GM12878 (cell line): Measurements from ENCODE around the gene KLHL25. TPM values are rescaled to one million over a fixed set of nuclear protein-coding genes. Genes with fewer than 3 reads are reported as not detected.

Experiments used
- ATAC-seq: fragments of 200-7000 bp; cut with Tn5 transposase; 3 replicates; pipeline ENCODE4 v1.9.1; 2020; ENCODE audit warnings: mild to moderate bottlenecking, moderate library complexity
- BruUV-seq: library from RNA; stranded (reverse); fragments of 400-500 nt; replicated peaks from 2 replicates; lab custom pipeline; 2021; lab: Mats Ljungman, UMichigan
- CTCF ChIA-PET: fragments of 300-600 bp; sonication (Branson Sonifier 250); formaldehyde crosslinking; extraction: SDS; loops from one replicate; lab custom pipeline; 2021; ENCODE audit warnings: inconsistent platforms; lab: Yijun Ruan, JAX
- POLR2A ChIA-PET: fragments of 350-600 bp; formaldehyde crosslinking; extraction: SDS; loops from one replicate; lab custom pipeline; 2021; ENCODE audit warnings: inconsistent platforms; lab: Charles Lee
- RAD21 ChIA-PET: fragments of 300-600 bp; sonication (Branson Sonifier 250); formaldehyde crosslinking; loops from one replicate; lab custom pipeline; 2023; ENCODE audit warnings: antibody characterized with exemption; ENCODE audit not compliant: unreplicated experiment; lab: Charles Lee
- SMC1A ChIA-PET: fragments of 300-600 bp; sonication (Branson Sonifier 250); formaldehyde crosslinking; loops from one replicate; lab custom pipeline; 2023; ENCODE audit not compliant: unreplicated experiment, uncharacterized antibody; lab: Charles Lee
- DNase-seq: peaks from one replicate; pipeline ENCODE4 v3.0.0-alpha.2; 2011; ENCODE audit warnings: low read depth, low spot score
- FAIRE-seq: peaks from 3 replicates; lab custom pipeline; 2011; peaks lifted over from hg19 to GRCh38; lab: Jason Lieb, UNC
- H2AFZ ChIP-seq: 2 replicates; pipeline ENCODE4 v1.6.0; 2011; ENCODE audit warnings: low read depth, low read length, control low read depth; ENCODE audit not compliant: control insufficient read depth
- H3K27ac ChIP-seq: 2 replicates; pipeline ENCODE4 v1.5.1; 2011; ENCODE audit warnings: control low read depth; ENCODE audit not compliant: control insufficient read depth, insufficient read depth
- H3K27me3 ChIP-seq, 2 experiments: replicated peaks in 1 of 2; 2 replicates each; pipeline versions ENCODE4 v1.6.0 to v1.6.1; 2011; ENCODE audit warnings: low read length in 1 of 2; ENCODE audit not compliant: control insufficient read depth in 2 of 2, insufficient read depth in 2 of 2
- H3K36me3 ChIP-seq, 2 experiments: 2 replicates each; pipeline ENCODE4 v1.5.1; 2011; ENCODE audit warnings: low read length in 1 of 2; ENCODE audit not compliant: control insufficient read depth in 2 of 2, insufficient read depth in 2 of 2
- H3K4me1 ChIP-seq: 2 replicates; pipeline ENCODE4 v1.6.1; 2011; ENCODE audit warnings: mild to moderate bottlenecking, low read length, moderate library complexity, mixed read lengths; ENCODE audit not compliant: control insufficient read depth, insufficient read depth
- H3K4me2 ChIP-seq: 2 replicates; pipeline ENCODE4 v1.6.0; 2011; ENCODE audit warnings: control low read depth; ENCODE audit not compliant: control insufficient read depth, insufficient read depth
- H3K4me3 ChIP-seq: fragments of 200-600 bp; sonication (generic); 2 replicates; pipeline ENCODE4 v1.5.1; 2016
- H3K79me2 ChIP-seq: 2 replicates; pipeline ENCODE4 v1.6.0; 2011; ENCODE audit warnings: low read length; ENCODE audit not compliant: control insufficient read depth, insufficient read depth
- H3K9ac ChIP-seq: 2 replicates; pipeline ENCODE4 v1.8.0; 2011; ENCODE audit warnings: low read length, control low read depth, mixed read lengths; ENCODE audit not compliant: control insufficient read depth, insufficient read depth
- H3K9me3 ChIP-seq: replicated peaks from 3 replicates; pipeline ENCODE4 v1.5.1; 2011; ENCODE audit warnings: mild to moderate bottlenecking, low read length; ENCODE audit not compliant: control insufficient read depth, insufficient read depth
- H4K20me1 ChIP-seq: 2 replicates; pipeline ENCODE4 v1.6.0; 2011; ENCODE audit not compliant: control insufficient read depth, insufficient read depth
- BCLAF1 ChIP-seq: fragments of 450-650 bp; IDR thresholded peaks from 2 replicates; pipeline ENCODE4 v1.6.1; 2017; ENCODE audit warnings: antibody characterized with exemption, mild to moderate bottlenecking, moderate library complexity
- CHD1 ChIP-seq: IDR thresholded peaks from 2 replicates; pipeline ENCODE4 v1.6.1; 2012; ENCODE audit warnings: low read depth, low read length, improper control_type of control experiment
- CREM ChIP-seq: IDR thresholded peaks from 2 replicates; pipeline ENCODE4 v1.6.1; 2014; ENCODE audit warnings: antibody characterized with exemption, low read depth
- EGR1 ChIP-seq, 2 experiments: IDR thresholded peaks; 1 replicate in 1 of 2; 2 replicates in 1 of 2; pipeline ENCODE4 v1.6.1; 2011 to 2012; ENCODE audit warnings: low read depth in 2 of 2, low read length in 2 of 2, borderline replicate concordance in 1 of 2, mild to moderate bottlenecking in 1 of 2, moderate library complexity in 1 of 2
- ESRRA ChIP-seq: IDR thresholded peaks from 2 replicates; pipeline ENCODE4 v1.6.1; 2012; ENCODE audit warnings: mild to moderate bottlenecking, low read length, improper control_type of control experiment
- GABPA ChIP-seq: IDR thresholded peaks from 2 replicates; pipeline ENCODE4 v1.6.1; 2014; ENCODE audit warnings: antibody characterized with exemption, low read depth, mild to moderate bottlenecking, inconsistent platforms
- SMARCA5 ChIP-seq: fragments of 450-650 bp; IDR thresholded peaks from 2 replicates; pipeline ENCODE4 v1.6.1; 2017; ENCODE audit warnings: mild to moderate bottlenecking
- SMC3 ChIP-seq: IDR thresholded peaks from 2 replicates; pipeline ENCODE4 v1.6.1; 2011; ENCODE audit warnings: low read length, improper control_type of control experiment, borderline replicate concordance
- SPI1 ChIP-seq: IDR thresholded peaks from 2 replicates; pipeline ENCODE4 v1.6.1; 2011; ENCODE audit warnings: low read depth, mild to moderate bottlenecking, low read length, moderate library complexity, borderline replicate concordance; ENCODE audit not compliant: insufficient read depth
- ZBTB11 ChIP-seq: fragments of 450-650 bp; formaldehyde crosslinking; IDR thresholded peaks from 2 replicates; pipeline ENCODE4 v1.5.0; 2022; ENCODE audit warnings: mild to moderate bottlenecking, missing genetic modification characterization
- ZNF622 ChIP-seq: fragments of 450-650 bp; IDR thresholded peaks from 2 replicates; pipeline ENCODE4 v1.6.1; 2017; ENCODE audit warnings: mild to moderate bottlenecking, inconsistent platforms
- WGBS: methylation state at CpG from one replicate; pipeline ENCODE4 v1.1.6; 2016; ENCODE audit warnings: low lambda C conversion rate; ENCODE audit not compliant: insufficient replicate concordance, insufficient coverage; ENCODE audit errors: missing lambda C conversion rate; 5-methylcytosine and 5-hydroxymethylcytosine counted together
- in situ Hi-C: fragments of 300-500 bp; cut with MboI; formaldehyde crosslinking; loops from 9 replicates; pipeline ENCODE4 v1.14.3; 2018; ENCODE audit warnings: mixed read lengths
- intact Hi-C: fragments of 100-400 bp; cut with micrococcal nuclease; formaldehyde crosslinking; loops from one replicate; pipeline ENCODE4 v1.14.2; 2022; ENCODE audit not compliant: unreplicated experiment
- polyA plus RNA-seq, 11 experiments: library from polyadenylated mRNA; depleted of rRNA in 4 of 11; unstranded in 6 of 11; stranded (reverse) in 5 of 11; fragments of >200 nt; fragmentation: Nextera tagmentation in 4 of 11; fragmentation: Illumina TruSeq in 1 of 11; extraction: Ambion mirVana in 4 of 11; extraction: Trizol in 1 of 11; gene quantifications; 1 replicate in 1 of 11; 2 replicates in 10 of 11; pipeline versions ENCODE4 v1.2.1 to v1.2.3, GENCODE V29; 2011 to 2016; ENCODE audit warnings: inconsistent platforms in 2 of 11, missing spikeins in 2 of 11, low read depth in 1 of 11
- total RNA-seq, 4 experiments: library from RNA; depleted of rRNA in 3 of 4; stranded (reverse); fragments of >200 nt in 3 of 4; fragmentation: Illumina TruSeq in 1 of 4; extraction: Trizol in 1 of 4; gene quantifications; 2 replicates each; pipeline versions ENCODE4 v1.2.1 to v1.2.3, GENCODE V29; 2013 to 2021
- TF ChIP-seq, protein P1 (sequence below): fragments of 450-650 bp; IDR thresholded peaks from 2 replicates; pipeline ENCODE4 v1.6.1; 2016; ENCODE audit warnings: mild to moderate bottlenecking

KLHL25 gene
- total and polyA plus RNA-seq, 10 of the 15 experiments (the other 5 are each of a cell fraction or from before 2014, with no cell fraction given): 0.04 to 3.0 (median 2.1) TPM; not detected in 1

- peaks cover 47% of the 10 kb centered on the region for H3K79me2 ChIP-seq
- POLR2A ChIA-PET: interaction anchor here (0.6 to 5.4 kb wide), 7 partner anchors 9 to 228 kb away, joined by 3 to 86 read pairs (median 4); no protein-coding TSS in a partner anchor
- no peak for TF ChIP-seq ESRRA
- no peak for TF ChIP-seq EGR1 (IDR thresholded peaks at IDR 0.05; ENCODE audit: borderline replicate concordance in 1 of 2, low read depth in 2 of 2, low read length in 2 of 2)
- no peak for TF ChIP-seq ZNF622
- no peak for TF ChIP-seq CHD1
- TF ChIP-seq, protein P1, sequence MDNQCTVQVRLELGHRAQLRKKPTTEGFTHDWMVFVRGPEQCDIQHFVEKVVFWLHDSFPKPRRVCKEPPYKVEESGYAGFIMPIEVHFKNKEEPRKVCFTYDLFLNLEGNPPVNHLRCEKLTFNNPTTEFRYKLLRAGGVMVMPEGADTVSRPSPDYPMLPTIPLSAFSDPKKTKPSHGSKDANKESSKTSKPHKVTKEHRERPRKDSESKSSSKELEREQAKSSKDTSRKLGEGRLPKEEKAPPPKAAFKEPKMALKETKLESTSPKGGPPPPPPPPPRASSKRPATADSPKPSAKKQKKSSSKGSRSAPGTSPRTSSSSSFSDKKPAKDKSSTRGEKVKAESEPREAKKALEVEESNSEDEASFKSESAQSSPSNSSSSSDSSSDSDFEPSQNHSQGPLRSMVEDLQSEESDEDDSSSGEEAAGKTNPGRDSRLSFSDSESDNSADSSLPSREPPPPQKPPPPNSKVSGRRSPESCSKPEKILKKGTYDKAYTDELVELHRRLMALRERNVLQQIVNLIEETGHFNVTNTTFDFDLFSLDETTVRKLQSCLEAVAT: 0 out of 2 replicates have a peak, but pooled peaks have one; percentile 18
- no peak for TF ChIP-seq BCLAF1
- no peak for TF ChIP-seq SPI1
- TF ChIP-seq GABPA: no peak
- no peak for TF ChIP-seq ZBTB11
- peak; percentile 50; the same call in 1 of the 2 replicates for TF ChIP-seq SMARCA5
- TF ChIP-seq CREM: no peak
- TF ChIP-seq SMC3: no peak
These were observed 83.0 kb downstream of the KLHL25 start for GRCh38 chr15:85711580-85712192.

More at GRCh38 chr15:85711580-85712192, 83.0 kb downstream of the KLHL25 start:
- Histone ChIP-seq H2AFZ (no peak overlapping the region), H3K4me3 (no peak overlapping the region), H3K27ac (peak overlapping the region; percentile 99), H3K4me2 (peak overlapping the region; percentile 99), H3K9me3 (no peaks in the 10 kb centered on the region), H3K4me1 (peaks cover 45% of the 10 kb centered on the region), H3K36me3 (peaks cover 4 to 21% of the 10 kb centered on the region in 2 experiments), H3K27me3 (no peaks in the 10 kb centered on the region), H3K9ac (no peak overlapping the region; the same call in 1 of the 2 replicates), H4K20me1 (no peaks in the 10 kb centered on the region)
- SMC1A ChIA-PET: interaction anchor here (0.9 to 5.6 kb wide), 12 partner anchors 7 to 415 kb away, joined by 3 to 142 read pairs (median 6); no protein-coding TSS in a partner anchor
- in situ Hi-C loops (no loop called here), intact Hi-C loops (loop anchor here (5.0 kb wide), 1 partner anchor 224 kb away; no protein-coding TSS in a partner anchor)
- ATAC-seq (no peak), DNase-seq (no peak), FAIRE-seq (no peak)
- BruUV-seq: no TSS peak
- RAD21 ChIA-PET: interaction anchor here (0.9 to 5.7 kb wide), 9 partner anchors 9 to 399 kb away, joined by 3 to 90 read pairs (median 5); no protein-coding TSS in a partner anchor
- WGBS: 77% methylated on average over 7 of the region's 7 CpGs
- CTCF ChIA-PET: interaction anchor here (0.6 to 5.4 kb wide), 6 partner anchors 9 to 404 kb away, joined by 3 to 59 read pairs (median 6); no protein-coding TSS in a partner anchor
